ENCODE results near the gene TRIO.

The TRIO gene

DNA sequence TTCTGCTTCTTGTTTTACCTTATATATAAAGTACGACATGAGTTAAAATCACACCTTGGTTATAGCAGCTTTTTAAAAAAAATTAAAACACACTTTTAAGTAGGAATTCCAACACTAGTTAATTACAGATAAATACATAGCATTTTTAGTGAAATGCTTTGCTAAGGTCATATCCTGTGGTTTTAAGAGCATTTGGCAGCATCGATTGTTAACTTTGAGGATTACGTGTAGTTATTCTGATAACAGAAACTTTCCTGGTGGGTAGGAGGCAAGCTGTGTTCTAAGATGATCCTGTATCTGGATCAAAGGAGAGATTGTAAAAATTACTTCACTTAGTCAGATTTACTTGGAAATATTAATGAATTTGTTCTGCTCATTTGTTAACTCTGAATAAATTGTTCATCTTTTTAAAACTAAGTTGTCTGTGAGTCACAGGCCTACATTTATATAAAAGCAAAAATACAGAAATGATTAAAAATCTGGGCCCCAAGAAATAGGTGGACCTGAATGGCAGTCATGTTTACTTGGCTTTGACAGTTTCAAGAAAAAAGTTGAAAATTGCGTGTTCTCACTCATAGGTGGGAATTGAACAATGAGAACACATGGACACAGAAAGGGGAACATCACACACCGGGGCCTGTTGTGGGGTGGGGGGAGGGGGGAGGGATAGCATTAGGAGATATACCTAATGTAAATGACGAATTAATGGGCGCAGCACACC is 58.3 kb downstream of the TRIO start:
- no peak overlapping the region for H3K9ac ChIP-seq (ENCODE audit: low read length)
- H3K4me3 ChIP-seq (ENCODE audit: low read length) = no peak overlapping the region
- peaks cover 86% of the 10 kb centered on the region for H3K79me2 ChIP-seq (ENCODE audit: low read length)
- no peaks in the 10 kb centered on the region for H3K27me3 ChIP-seq (replicated peaks; ENCODE audit: insufficient read depth, low read length)
- H2AFZ ChIP-seq (ENCODE audit: low read length) = no peak overlapping the region
- H3K4me1 ChIP-seq (ENCODE audit: low read length) = no peaks in the 10 kb centered on the region
- DNase-seq = no peak
- no peak overlapping the region for H3K27ac ChIP-seq (ENCODE audit: low read length)
- H3K9me3 ChIP-seq (replicated peaks; ENCODE audit: insufficient read depth, low read length) = no peaks in the 10 kb centered on the region
- H3K4me2 ChIP-seq (ENCODE audit: low read depth, low read length) = no peak overlapping the region
- H3F3A ChIP-seq (ENCODE audit: insufficient read depth, low read length) = no peaks in the 10 kb centered on the region
- no peaks in the 10 kb centered on the region; the same call in 1 of the 2 replicates for H4K20me1 ChIP-seq (ENCODE audit: insufficient read depth, low read length)
- no peaks in the 10 kb centered on the region for H3K9me2 ChIP-seq (replicated peaks; ENCODE audit: insufficient read depth, low read length)
- TF ChIP-seq, protein P1, sequence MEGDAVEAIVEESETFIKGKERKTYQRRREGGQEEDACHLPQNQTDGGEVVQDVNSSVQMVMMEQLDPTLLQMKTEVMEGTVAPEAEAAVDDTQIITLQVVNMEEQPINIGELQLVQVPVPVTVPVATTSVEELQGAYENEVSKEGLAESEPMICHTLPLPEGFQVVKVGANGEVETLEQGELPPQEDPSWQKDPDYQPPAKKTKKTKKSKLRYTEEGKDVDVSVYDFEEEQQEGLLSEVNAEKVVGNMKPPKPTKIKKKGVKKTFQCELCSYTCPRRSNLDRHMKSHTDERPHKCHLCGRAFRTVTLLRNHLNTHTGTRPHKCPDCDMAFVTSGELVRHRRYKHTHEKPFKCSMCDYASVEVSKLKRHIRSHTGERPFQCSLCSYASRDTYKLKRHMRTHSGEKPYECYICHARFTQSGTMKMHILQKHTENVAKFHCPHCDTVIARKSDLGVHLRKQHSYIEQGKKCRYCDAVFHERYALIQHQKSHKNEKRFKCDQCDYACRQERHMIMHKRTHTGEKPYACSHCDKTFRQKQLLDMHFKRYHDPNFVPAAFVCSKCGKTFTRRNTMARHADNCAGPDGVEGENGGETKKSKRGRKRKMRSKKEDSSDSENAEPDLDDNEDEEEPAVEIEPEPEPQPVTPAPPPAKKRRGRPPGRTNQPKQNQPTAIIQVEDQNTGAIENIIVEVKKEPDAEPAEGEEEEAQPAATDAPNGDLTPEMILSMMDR (IDR thresholded peaks at IDR 0.05; ENCODE audit: low read length) = no peak
- no peak for TF ChIP-seq EZH2 (optimal IDR thresholded peaks at IDR 0.05; ENCODE audit: low read depth, low read length)
- TF ChIP-seq EZH2phosphoT487 (IDR thresholded peaks at IDR 0.05; ENCODE audit: low read length) = no peak
- no peaks in the 10 kb centered on the region for H3K36me3 ChIP-seq (replicated peaks; ENCODE audit: insufficient read depth, low read length)

DNA sequence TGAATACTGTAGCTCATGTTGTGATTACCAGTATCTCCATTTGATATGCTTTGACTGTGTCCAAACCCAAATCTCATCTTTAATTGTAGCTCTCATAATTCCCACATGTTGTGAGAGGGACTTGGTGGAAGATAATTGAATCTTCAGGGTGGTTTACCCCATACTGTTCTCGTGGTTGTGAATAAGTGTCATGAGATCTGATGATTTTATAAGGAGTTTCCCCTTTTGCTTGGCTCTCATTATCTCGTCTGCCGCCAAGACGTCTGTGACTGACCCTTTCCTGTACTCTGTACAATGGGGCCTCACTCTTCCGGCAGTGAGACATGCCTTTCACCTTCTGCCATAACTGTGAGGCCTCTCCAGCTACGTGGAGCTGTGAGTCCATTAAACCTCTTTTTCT is 59.3 kb downstream of the TRIO start:
- no peak for DNase-seq
- TF ChIP-seq EZH2phosphoT487 (IDR thresholded peaks at IDR 0.05; ENCODE audit: low read length) (no peak), EZH2 (optimal IDR thresholded peaks at IDR 0.05; ENCODE audit: low read depth, low read length) (no peak)
- TF ChIP-seq, protein P1 (IDR thresholded peaks at IDR 0.05; ENCODE audit: low read length) = no peak
- Histone ChIP-seq H3K4me1 (ENCODE audit: low read length) (no peaks in the 10 kb centered on the region), H3K27me3 (replicated peaks; ENCODE audit: insufficient read depth, low read length) (no peaks in the 10 kb centered on the region), H3K9me3 (replicated peaks; ENCODE audit: insufficient read depth, low read length) (no peaks in the 10 kb centered on the region), H4K20me1 (ENCODE audit: insufficient read depth, low read length) (no peaks in the 10 kb centered on the region; the same call in 1 of the 2 replicates), H3K9me2 (replicated peaks; ENCODE audit: insufficient read depth, low read length) (no peaks in the 10 kb centered on the region), H3K9ac (ENCODE audit: low read length) (no peak overlapping the region), H3K4me3 (ENCODE audit: low read length) (no peak overlapping the region), H3K27ac (ENCODE audit: low read length) (no peak overlapping the region), H3K36me3 (replicated peaks; ENCODE audit: insufficient read depth, low read length) (no peaks in the 10 kb centered on the region; the same call in 1 of the 2 replicates), H3K79me2 (ENCODE audit: low read length) (peaks cover 84% of the 10 kb centered on the region), H3F3A (ENCODE audit: insufficient read depth, low read length) (no peaks in the 10 kb centered on the region), H3K4me2 (ENCODE audit: low read depth, low read length) (no peak overlapping the region), H2AFZ (ENCODE audit: low read length) (no peak overlapping the region)

DNA sequence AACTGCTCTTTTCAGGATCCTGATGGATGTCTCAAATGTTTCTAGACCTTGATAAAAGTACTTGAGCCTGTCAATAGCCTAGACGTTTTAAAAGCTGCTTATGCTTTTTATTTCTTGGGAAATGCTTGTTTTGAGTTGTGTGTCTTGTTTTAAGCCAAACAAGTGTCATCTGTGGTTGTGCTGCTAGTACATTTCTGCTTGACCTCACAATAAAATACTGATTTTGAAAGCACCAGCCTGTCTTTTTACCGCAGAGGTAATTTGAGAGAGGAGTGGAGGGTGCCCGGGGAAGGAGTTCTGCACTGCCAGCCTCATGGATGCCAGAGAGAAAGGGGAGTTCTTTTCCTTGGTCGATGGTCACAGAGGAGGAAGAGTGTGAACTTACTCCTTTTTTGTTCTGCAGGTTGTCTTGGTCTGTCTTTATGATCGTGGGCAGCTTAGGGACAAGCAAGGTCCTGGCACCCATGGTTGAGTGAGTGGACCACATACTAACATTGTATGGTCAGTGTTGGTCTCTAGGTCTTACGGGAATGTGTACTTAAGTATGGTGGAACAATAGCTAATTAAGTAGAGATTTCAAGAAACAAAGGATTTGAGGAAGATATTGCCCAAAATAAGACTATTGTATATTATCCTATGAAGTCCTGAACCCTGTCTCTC is 61.0 kb downstream of the TRIO start:
- no peaks in the 10 kb centered on the region for H3K27me3 ChIP-seq (replicated peaks; ENCODE audit: insufficient read depth, low read length)
- no peaks in the 10 kb centered on the region for H3K4me1 ChIP-seq (ENCODE audit: low read length)
- H3K9ac ChIP-seq (ENCODE audit: low read length) = no peak overlapping the region
- no peak overlapping the region for H3K27ac ChIP-seq (ENCODE audit: low read length)
- peaks cover 84% of the 10 kb centered on the region for H3K79me2 ChIP-seq (ENCODE audit: low read length)
- H3K9me2 ChIP-seq (replicated peaks; ENCODE audit: insufficient read depth, low read length) = no peaks in the 10 kb centered on the region
- H3K9me3 ChIP-seq (replicated peaks; ENCODE audit: insufficient read depth, low read length) = no peaks in the 10 kb centered on the region
- H3K4me3 ChIP-seq (ENCODE audit: low read length) = no peak overlapping the region
- H3K36me3 ChIP-seq (replicated peaks; ENCODE audit: insufficient read depth, low read length) = no peaks in the 10 kb centered on the region; the same call in 1 of the 2 replicates
- DNase-seq = no peak
- no peaks in the 10 kb centered on the region for H3F3A ChIP-seq (ENCODE audit: insufficient read depth, low read length)
- no peak overlapping the region for H3K4me2 ChIP-seq (ENCODE audit: low read depth, low read length)
- no peak overlapping the region for H2AFZ ChIP-seq (ENCODE audit: low read length)
- no peaks in the 10 kb centered on the region for H4K20me1 ChIP-seq (ENCODE audit: insufficient read depth, low read length)
- TF ChIP-seq EZH2phosphoT487 (IDR thresholded peaks at IDR 0.05; ENCODE audit: low read length) (no peak), EZH2 (optimal IDR thresholded peaks at IDR 0.05; ENCODE audit: low read depth, low read length) (no peak)
- TF ChIP-seq, protein P1 (IDR thresholded peaks at IDR 0.05; ENCODE audit: low read length) = no peak
